ENCODE results near the gene CDK18. TPM values are rescaled to one million over a fixed set of nuclear protein-coding genes. Genes with fewer than 3 reads are reported as not detected.
"Not testable (repeated sequence)": the region's sequence is repeated elsewhere in the genome, so short reads cannot be mapped to it uniquely, and the experiment has no call there.

Gene CDK18
- total RNA-seq, 2 donors from 2014 or later = 27.9 to 46.0 TPM

- no peaks in the 10 kb centered on the region for H3K27me3 ChIP-seq
- intact Hi-C loops (cut with DNase I) = loop anchor here (5.0 to 10.0 kb wide), 2 partner anchors 144 to 207 kb away; no protein-coding TSS in a partner anchor
- DNase-seq = no peak
- H3K9me3 ChIP-seq = no peaks in the 10 kb centered on the region
- H3K9ac ChIP-seq (ENCODE audit: low read depth in 2 of 2, low read length in 2 of 2) = no peak overlapping the region
- no peaks in the 10 kb centered on the region for H3K4me1 ChIP-seq
- no peaks in the 10 kb centered on the region for H3K36me3 ChIP-seq
- no peak for TF ChIP-seq CTCF (IDR thresholded peaks at IDR 0.05)
- no peak overlapping the region for H3K4me3 ChIP-seq
- H3K27ac ChIP-seq = no peak overlapping the region
These were observed 22.8 kb upstream of the CDK18 start for GRCh38 chr1:205481629-205482151.

- H3K9me3 ChIP-seq; H3K4me1 ChIP-seq; H3K27ac ChIP-seq; H3K27me3 ChIP-seq; H3K9ac ChIP-seq (ENCODE audit: low read depth in 2 of 2, low read length in 2 of 2); H3K36me3 ChIP-seq; DNase-seq; H3K4me3 ChIP-seq: not testable (repeated sequence)
- intact Hi-C loops (cut with DNase I) = loop anchor here (5.0 to 10.0 kb wide), 2 partner anchors 145 to 208 kb away; no protein-coding TSS in a partner anchor
These were observed 21.9 kb upstream of the CDK18 start for GRCh38 chr1:205482587-205482986.

DNA sequence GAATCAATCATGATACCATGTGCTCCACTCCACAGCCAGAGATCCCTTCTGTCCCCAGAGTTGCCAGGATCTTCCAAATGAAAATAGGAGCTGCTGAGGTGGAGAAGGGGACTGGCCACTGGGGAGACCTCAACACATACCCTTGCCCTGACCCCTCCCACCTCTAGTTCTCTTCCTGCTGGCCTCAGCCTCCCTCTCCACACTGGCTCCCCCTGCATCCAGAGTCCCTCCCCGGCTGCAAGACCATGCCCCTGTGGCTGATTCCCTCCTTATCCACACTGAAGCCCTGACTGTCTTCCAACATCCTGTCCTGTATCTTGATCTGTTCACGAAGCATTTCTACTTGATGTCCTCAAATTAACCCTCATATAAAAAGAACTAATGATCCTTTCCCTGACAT is 21.1 kb upstream of the CDK18 start:
- Histone ChIP-seq H3K4me1 (no peaks in the 10 kb centered on the region), H3K36me3 (no peaks in the 10 kb centered on the region), H3K27ac (no peak overlapping the region), H3K27me3 (no peaks in the 10 kb centered on the region), H3K9ac (ENCODE audit: low read depth in 2 of 2, low read length in 2 of 2) (no peak overlapping the region), H3K9me3 (no peaks in the 10 kb centered on the region), H3K4me3 (no peak overlapping the region)
- TF ChIP-seq CTCF (IDR thresholded peaks at IDR 0.05) = no peak
- no peak for DNase-seq
- intact Hi-C loops (cut with DNase I) = loop anchor here (5.0 to 10.0 kb wide), 2 partner anchors 146 to 209 kb away; no protein-coding TSS in a partner anchor

DNA sequence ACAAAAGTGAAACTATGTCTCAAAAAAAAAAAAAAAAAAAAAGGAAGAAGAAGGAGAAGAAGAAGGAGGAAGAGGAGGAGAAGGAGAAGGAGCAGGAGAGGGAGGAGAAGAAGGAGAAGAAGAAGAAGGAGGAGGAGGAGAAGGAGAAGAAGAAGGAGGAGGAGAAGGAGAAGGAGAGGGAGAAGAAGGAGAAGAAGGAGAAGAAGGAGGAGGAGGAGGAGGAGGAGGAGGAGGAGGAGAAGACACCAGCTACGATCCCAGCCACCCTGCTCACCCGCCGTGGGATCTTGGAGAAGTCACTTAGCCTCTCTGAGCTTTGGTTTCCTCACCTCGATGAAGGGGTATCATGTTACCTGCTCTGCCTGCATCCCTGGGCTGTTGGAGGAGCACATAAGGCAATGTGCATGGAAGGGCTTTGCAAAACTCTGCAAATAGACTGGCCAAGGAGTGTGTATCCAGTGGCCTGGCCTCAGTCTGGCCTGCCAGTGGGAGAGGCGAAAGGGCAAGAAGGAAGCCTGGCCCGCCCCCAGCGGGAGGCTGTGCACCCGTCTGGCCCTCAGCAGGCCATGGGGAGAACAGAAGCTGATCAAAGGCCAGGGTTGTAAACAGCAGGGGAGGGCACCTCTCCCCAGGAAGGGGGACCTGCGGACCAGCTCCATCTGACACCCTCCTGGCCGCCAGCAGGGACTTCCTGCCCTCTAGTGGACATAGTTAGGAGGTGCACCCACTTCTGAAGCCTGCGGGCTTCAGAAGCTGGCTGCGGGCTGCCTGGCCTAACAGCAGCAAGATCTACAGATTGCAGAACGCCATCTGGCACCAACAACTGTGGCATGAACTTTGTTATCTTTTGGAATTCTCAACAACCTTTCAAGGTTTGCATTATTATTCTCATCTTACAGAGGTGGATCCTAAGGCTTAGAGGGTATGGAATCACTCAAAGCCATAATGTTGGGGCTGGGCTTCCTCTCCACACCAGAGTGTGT is 19.2 kb upstream of the CDK18 start:
- Histone ChIP-seq H3K27me3 (no peaks in the 10 kb centered on the region), H3K9ac (ENCODE audit: low read depth in 2 of 2, low read length in 2 of 2) (no peak overlapping the region), H3K4me3 (no peak overlapping the region), H3K9me3 (no peaks in the 10 kb centered on the region), H3K36me3 (no peaks in the 10 kb centered on the region), H3K4me1 (no peaks in the 10 kb centered on the region), H3K27ac (no peak overlapping the region)
- intact Hi-C loops (cut with DNase I) = loop anchor here (1.0 to 10.0 kb wide), 5 partner anchors 58 to 210 kb away; no protein-coding TSS in a partner anchor
- DNase-seq = peak; percentile 72
- peak; percentile 97 for TF ChIP-seq CTCF (IDR thresholded peaks at IDR 0.05)

DNA sequence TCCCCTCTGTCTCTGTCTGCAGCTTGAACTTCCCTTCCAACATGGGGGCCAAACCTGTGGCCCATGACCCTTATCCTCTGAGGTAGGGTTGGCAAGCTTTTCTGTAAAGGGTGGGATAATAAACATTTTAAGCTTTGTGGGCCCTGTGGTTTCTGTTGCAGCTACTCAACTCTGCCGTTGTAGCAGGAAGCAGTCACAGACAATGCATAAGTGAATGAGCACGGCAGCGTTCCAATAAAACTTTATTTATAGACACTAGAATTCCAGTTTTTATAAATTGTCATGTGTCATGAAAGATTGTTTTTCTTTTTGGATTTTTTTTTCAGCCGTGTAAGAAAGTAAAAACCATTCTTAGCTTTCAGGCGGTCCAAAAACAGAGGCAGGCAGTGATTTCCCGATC is 18.2 kb upstream of the CDK18 start:
- Histone ChIP-seq H3K36me3 (no peaks in the 10 kb centered on the region), H3K9ac (ENCODE audit: low read depth in 2 of 2, low read length in 2 of 2) (no peak overlapping the region), H3K4me1 (no peaks in the 10 kb centered on the region), H3K9me3 (no peaks in the 10 kb centered on the region), H3K4me3 (no peak overlapping the region), H3K27ac (no peak overlapping the region), H3K27me3 (no peaks in the 10 kb centered on the region)
- no peak for DNase-seq
- intact Hi-C loops (cut with DNase I) = loop anchor here (5.0 to 10.0 kb wide), 3 partner anchors 59 to 211 kb away; no protein-coding TSS in a partner anchor
- TF ChIP-seq CTCF (IDR thresholded peaks at IDR 0.05) = no peak
